OCI-LY3 (cell line): ENCODE measurements around the gene GNB1.

Experiments
- H2AFZ ChIP-seq: fragments of 200-600, 300-600 bp; shearing (Covaris generic); 2 replicates; pipeline ENCODE4 v1.6.0; 2014; ENCODE audit warnings: antibody characterized with exemption, low read depth, low read length
- H3K27ac ChIP-seq: fragments of 200-600, 300-600 bp; sonication (generic); 2 replicates; pipeline ENCODE4 v1.5.1; 2014; ENCODE audit warnings: mild to moderate bottlenecking, low read length, moderate library complexity, mixed read lengths
- H3K27me3 ChIP-seq: fragments of 200-600, 300-600 bp; sonication (generic); 2 replicates; pipeline ENCODE4 v1.6.1; 2014; ENCODE audit warnings: low read depth, low read length, mixed read lengths
- H3K36me3 ChIP-seq: fragments of 200-600, 300-600 bp; sonication (generic); replicated peaks from 2 replicates; pipeline ENCODE3; 2014; ENCODE audit warnings: low read depth, low read length, mixed read lengths
- H3K4me1 ChIP-seq: fragments of 300-600, 200-600 bp; sonication (generic); 2 replicates; pipeline ENCODE4 v1.6.1; 2014; ENCODE audit warnings: low read length, mixed read lengths
- H3K4me2 ChIP-seq: fragments of 200-600, 300-600 bp; sonication (generic); 2 replicates; pipeline ENCODE4 v1.6.1; 2014; ENCODE audit warnings: low read length, mixed read lengths
- H3K4me3 ChIP-seq: fragments of 300-600, 200-600 bp; sonication (generic); 2 replicates; pipeline ENCODE4 v1.5.1; 2014; ENCODE audit warnings: antibody characterized with exemption, mild to moderate bottlenecking, low read length, moderate library complexity
- H3K79me2 ChIP-seq: fragments of 300-600, 200-600 bp; shearing (Covaris generic); 2 replicates; pipeline ENCODE4 v1.6.1; 2014; ENCODE audit warnings: mild to moderate bottlenecking, low read length, mixed read lengths
- H3K9ac ChIP-seq: fragments of 300-600, 200-600 bp; shearing (Covaris generic); 2 replicates; pipeline ENCODE4 v1.6.0; 2014; ENCODE audit warnings: mild to moderate bottlenecking, low read length, moderate library complexity
- H3K9me3 ChIP-seq: fragments of 200-600, 300-600 bp; shearing (Covaris generic); 2 replicates; pipeline ENCODE4 v1.6.1; 2014; ENCODE audit warnings: low read length, mixed read lengths; ENCODE audit not compliant: insufficient read depth
- H4K20me1 ChIP-seq: fragments of 200-600, 300-600 bp; sonication (generic); 2 replicates; pipeline ENCODE4 v1.6.1; 2016; ENCODE audit warnings: low read length, mixed read lengths; ENCODE audit not compliant: insufficient read depth
- CTCF ChIP-seq: fragments of 200-600, 300-600 bp; sonication (generic); IDR thresholded peaks from 2 replicates; pipeline ENCODE4 v1.5.1; 2014; ENCODE audit warnings: antibody characterized with exemption, low read length, low read depth
- EZH2phosphoT487 ChIP-seq: fragments of 200-600 bp; shearing (Covaris generic); IDR thresholded peaks from 2 replicates; pipeline ENCODE4 v1.6.1; 2018; ENCODE audit warnings: antibody characterized with exemption, mixed run types, low read depth

Gene GNB1

DNA sequence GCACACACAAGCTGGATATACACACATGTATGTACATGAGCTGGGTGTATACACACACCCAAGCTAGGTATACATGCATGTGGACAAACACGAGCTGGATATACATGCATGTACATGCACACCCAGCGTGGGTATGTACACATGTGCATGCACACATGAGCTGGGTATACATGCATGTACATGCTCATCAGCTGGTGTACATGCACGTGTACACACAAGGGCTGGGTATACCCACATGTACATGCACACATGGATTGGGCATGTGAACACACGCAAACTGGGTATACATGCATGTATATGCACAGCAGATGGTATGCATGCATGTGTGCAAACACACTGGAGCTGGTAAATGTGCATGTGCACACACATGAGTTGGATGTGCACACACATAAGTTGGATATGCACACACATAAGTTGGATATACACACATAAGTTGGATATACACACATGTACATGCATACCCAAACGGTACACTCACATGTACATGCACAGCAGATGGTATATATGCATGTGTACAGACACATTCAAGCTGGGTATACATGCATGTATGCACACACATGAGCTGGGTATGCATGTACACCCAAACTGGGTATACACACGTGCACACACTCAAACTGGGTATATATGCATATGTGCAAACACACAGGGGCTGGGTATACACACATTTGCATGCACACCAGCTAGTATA lies 7.5 kb upstream of the GNB1 start:
- no peak overlapping the region for H2AFZ ChIP-seq
- H3K27me3 ChIP-seq = peaks cover 36% of the 10 kb centered on the region
- H3K79me2 ChIP-seq = no peaks in the 10 kb centered on the region
- H3K4me2 ChIP-seq = no peak overlapping the region
- peaks cover 22% of the 10 kb centered on the region for H3K4me1 ChIP-seq
- no peak overlapping the region for H3K4me3 ChIP-seq
- 0 out of 2 replicates have a peak, but pooled peaks cover 4% of the 10 kb centered on the region for H3K9me3 ChIP-seq
- H4K20me1 ChIP-seq = peaks cover 5% of the 10 kb centered on the region; the same call in 1 of the 2 replicates
- no peak overlapping the region for H3K9ac ChIP-seq
- TF ChIP-seq CTCF (no peak), EZH2phosphoT487 (no peak)
- H3K36me3 ChIP-seq = no peaks in the 10 kb centered on the region
- no peak overlapping the region for H3K27ac ChIP-seq

- Histone ChIP-seq H3K9ac (no peak overlapping the region), H3K36me3 (no peaks in the 10 kb centered on the region), H3K4me1 (peaks cover 31% of the 10 kb centered on the region), H4K20me1 (peaks cover 5% of the 10 kb centered on the region; the same call in 1 of the 2 replicates), H3K27me3 (peaks cover 36% of the 10 kb centered on the region), H3K79me2 (peaks cover 7% of the 10 kb centered on the region; the same call in 1 of the 2 replicates), H3K27ac (no peak overlapping the region), H3K9me3 (no peaks in the 10 kb centered on the region), H2AFZ (no peak overlapping the region), H3K4me2 (0 out of 2 replicates have a peak overlapping the region, but pooled peaks have one; percentile 15), H3K4me3 (no peak overlapping the region)
- TF ChIP-seq CTCF (no peak), EZH2phosphoT487 (no peak)
Observed at GRCh38 chr1:1895456-1896336, 4.8 kb upstream of the GNB1 start.

DNA sequence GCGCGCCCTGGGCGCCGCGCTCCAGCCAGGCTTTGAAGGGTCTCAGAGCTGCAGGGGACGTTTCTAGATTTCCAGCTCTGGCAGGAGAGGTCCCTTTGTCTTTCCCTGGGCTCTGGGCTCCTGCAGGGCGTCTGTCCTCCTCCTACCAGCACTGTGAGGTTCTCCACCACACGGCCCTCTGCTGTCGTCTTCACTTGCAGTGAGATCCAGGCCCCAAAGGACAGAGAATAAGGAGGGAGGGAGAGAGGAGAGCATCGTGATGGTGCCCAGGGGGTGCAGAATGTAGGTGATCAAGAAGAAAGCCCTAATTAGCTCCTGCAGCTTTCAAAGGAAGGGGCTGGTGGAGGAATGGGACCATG lies 4.2 kb upstream of the GNB1 start:
- Histone ChIP-seq H3K79me2 (peaks cover 14% of the 10 kb centered on the region), H3K4me2 (peak overlapping the region; percentile 19; the same call in 1 of the 2 replicates), H3K36me3 (no peaks in the 10 kb centered on the region), H3K9me3 (no peaks in the 10 kb centered on the region), H3K27me3 (peaks cover 36% of the 10 kb centered on the region), H3K9ac (no peak overlapping the region), H3K27ac (no peak overlapping the region), H2AFZ (no peak overlapping the region), H3K4me3 (no peak overlapping the region), H3K4me1 (peaks cover 31% of the 10 kb centered on the region), H4K20me1 (peaks cover 5% of the 10 kb centered on the region; the same call in 1 of the 2 replicates)
- no peak for TF ChIP-seq CTCF
- TF ChIP-seq EZH2phosphoT487 = no peak

DNA sequence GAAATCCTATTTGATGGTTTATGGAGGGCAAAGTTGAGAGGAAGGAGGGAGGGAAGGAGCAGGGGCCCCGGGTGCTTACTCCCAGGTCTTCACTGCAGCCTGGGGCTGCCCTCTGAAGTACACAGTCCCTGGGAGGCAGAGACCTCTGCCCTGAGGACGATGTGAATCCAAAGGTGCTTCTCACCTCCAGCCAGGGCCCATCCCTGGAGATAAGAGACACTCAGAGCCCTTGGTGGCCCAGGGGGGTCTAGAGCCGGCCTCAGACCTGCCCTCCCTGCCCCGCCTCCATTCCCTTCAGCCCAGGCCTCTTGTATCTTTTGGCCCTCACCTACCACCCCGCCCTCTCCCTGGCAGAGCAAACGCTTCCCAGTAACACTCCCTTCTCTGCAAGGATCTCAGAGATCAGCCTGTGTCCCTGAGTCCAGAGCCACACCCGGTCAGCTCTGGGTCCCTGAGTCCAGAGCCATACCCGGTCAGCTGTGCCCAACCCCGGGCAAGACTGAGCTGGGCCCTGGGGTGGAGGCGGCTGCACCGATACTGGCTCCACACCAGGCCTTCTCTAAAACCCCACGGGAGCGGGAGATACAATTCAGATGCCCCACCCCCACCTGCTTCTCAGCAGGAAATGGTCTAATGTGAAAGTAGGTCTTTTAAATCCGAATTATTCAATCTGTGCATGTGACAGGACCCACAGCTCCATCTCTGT lies 3.6 kb upstream of the GNB1 start:
- Histone ChIP-seq H3K4me3 (no peak overlapping the region), H3K9me3 (no peaks in the 10 kb centered on the region), H3K27me3 (peaks cover 36% of the 10 kb centered on the region), H3K27ac (no peak overlapping the region), H4K20me1 (peaks cover 9% of the 10 kb centered on the region), H3K79me2 (peaks cover 19% of the 10 kb centered on the region), H2AFZ (no peak overlapping the region), H3K4me1 (peaks cover 30% of the 10 kb centered on the region), H3K4me2 (peak overlapping the region; percentile 19; the same call in 1 of the 2 replicates), H3K9ac (no peak overlapping the region), H3K36me3 (no peaks in the 10 kb centered on the region)
- no peak for TF ChIP-seq EZH2phosphoT487
